GOT3 (cell line): ENCODE data around the gene GCNT2.
"Not testable (repeated sequence)": the region's sequence is repeated elsewhere in the genome, so short reads cannot be mapped to it uniquely, and the experiment has no call there.

Source experiments
- DNase-seq: peaks from one replicate; lab custom pipeline; 2025; ENCODE audit warnings: mixed read lengths; lab: John Stamatoyannopoulos, UW

The GCNT2 gene

DNA sequence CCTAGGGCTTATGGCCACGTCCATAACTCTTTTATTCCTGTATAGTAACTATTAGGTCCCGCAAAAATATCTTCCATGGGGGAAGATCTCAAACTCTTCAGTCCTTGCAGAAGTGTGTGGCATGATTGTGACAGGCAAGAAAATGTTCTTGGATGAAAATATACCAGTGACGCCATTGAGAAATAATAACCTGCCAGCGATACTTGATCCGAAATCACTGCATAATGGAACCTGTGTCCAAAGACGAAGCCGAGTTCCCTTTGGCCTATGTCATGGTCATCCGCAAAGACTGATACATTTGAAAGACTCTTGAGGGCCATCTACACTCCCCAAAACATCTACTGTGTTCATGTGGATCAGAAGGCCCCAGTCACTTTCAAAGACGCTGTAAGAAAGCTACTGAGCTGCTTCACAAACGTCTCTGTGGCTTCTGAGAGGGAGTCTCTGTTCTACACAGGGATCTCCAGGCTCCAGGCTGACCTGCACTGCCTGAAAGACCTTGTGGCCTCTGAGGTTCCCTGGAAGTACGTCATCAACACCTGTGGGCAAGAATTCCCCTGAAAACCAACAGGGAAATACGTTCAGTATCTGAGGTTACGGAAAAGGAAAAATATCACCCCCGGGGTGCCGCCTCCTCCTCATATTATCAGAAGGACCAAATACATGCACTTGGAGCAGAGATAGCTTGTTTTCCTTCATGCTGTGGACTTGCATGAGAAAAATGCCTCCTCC lies 6.9 kb upstream of the GCNT2 start:
- DNase-seq = no peak

GRCh38 chr6:10516953-10517352 lies 4.2 kb upstream of the GCNT2 start:
- no peak for DNase-seq

- no peak for DNase-seq
Measured at GRCh38 chr6:10518557-10519407, 2.4 kb upstream of the GCNT2 start.

DNA sequence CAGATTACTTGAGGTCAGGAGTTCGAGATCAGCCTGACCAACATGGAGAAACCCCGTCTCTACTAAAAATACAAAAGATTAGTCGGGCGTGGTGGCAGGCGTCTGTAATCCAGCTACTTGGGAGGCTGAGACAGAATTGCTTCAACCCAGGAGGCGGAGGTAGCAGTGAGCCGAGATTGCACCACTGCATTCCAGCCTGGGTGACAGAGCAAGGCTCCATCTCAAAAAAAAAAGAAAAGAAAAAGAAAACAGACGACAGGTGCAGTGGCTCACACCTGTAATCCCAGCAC lies 1.8 kb upstream of the GCNT2 start:
- DNase-seq = not testable (repeated sequence)

DNA sequence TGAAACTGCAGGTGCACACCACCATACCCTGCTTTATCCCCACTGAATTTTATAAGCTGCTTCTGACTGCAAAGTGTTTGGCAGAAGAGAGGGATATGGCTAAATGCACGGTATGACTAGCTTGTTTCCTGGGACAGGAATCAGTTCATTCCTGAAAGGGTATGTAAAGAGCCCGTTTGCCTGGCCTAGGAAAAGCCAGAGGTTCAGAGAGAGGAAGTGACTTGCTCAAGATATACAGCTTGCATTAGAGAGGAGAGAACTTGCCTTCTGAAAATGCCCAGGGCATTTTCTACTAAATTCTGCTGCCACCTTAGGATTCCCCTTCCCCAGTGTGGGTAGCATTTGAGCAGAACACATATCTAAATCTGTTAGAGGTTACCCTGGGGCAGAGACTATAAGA lies 683 bp upstream of the GCNT2 start:
- no peak for DNase-seq

DNA sequence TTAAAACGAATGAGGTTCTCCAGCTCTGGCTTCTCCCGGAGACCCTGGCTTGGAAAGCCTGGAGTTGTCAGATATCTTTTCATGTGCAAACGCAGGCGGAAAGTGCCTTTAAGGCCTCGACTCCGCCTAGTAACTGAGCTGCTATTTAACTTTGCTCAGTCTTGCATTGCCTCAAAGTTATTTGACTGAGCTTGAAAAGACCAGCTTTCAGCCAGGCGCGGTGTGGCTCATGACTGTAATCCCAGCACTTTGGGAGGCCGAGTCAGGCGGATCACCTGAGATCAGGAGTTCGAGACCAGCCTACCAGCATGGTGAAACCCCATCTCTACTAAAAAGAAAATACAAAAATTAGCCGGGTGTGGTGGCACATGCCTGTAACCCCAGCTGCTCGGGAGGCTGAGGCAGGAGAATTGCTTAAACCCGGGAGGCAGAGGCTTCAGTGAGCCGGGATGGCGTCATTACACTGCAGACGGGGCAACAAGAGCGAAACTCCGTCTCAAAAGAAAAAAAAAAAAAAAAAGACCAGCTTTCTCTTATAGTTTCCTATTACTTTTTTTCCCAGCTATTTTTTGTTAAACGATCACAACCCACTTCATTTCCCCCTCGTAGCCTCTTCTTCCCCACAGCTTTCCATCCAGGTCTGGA lies 1.9 kb downstream of the GCNT2 start:
- DNase-seq = no peak

- no peak for DNase-seq
Measured at GRCh38 chr6:10526156-10526555, 5.0 kb downstream of the GCNT2 start.

DNA sequence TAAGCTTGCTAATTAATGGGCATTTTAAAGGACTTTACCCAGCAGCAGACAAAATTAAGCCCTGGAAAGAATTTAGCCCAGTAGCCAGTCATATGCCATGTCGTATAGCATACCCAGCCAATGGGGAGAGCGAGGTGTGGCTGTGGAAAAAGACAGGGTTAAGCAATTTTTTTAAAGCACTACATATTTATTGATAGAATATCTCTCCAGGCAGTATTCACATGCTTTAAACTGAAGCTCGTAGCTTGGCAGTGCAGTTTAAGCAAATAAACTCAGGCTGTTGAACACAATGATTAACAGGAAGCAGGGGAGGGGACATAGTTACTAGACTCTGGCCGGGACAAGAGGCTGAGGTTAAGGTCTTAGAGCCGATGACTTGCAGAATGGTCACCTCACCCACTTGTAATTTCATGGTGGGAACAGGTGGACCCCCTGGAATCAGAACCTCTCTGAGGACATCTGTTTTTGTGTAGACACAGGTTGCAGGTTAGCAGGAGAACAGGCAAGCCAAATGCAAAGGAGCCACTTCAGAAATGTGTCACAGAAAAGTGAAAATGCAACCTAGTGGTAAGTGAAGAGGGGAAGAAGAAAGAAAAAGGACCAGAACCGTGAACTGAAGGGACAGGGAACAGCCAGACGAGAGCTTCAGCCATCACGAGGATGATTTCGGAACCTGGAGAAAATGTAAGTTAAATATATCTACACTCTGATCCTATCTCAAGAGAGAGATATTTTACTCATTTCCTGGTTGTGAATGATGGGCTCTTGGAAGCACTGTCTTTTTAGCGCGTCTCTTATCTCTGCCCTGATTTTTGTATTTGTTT lies 7.2 kb downstream of the GCNT2 start:
- DNase-seq = no peak

DNA sequence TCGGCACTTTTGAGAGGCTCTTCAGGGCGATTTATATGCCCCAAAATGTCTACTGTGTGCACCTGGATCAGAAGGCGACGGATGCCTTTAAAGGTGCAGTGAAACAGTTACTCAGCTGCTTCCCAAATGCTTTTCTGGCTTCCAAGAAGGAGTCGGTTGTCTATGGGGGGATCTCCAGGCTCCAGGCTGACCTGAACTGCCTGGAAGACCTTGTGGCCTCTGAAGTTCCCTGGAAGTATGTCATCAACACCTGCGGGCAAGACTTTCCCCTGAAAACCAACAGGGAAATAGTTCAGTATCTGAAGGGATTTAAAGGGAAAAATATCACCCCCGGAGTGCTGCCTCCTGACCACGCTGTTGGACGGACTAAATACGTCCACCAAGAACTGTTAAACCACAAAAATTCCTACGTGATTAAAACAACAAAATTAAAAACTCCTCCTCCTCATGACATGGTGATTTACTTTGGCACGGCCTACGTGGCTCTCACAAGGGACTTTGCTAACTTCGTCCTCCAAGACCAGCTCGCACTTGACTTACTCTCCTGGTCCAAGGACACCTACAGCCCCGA lies 8.2 kb downstream of the GCNT2 start:
- no peak for DNase-seq

- not testable (repeated sequence) for DNase-seq
Measured at GRCh38 chr6:10529828-10530374, 8.8 kb downstream of the GCNT2 start.

- no peak for DNase-seq
Measured at GRCh38 chr6:10531503-10531902, 10.4 kb downstream of the GCNT2 start.

DNA sequence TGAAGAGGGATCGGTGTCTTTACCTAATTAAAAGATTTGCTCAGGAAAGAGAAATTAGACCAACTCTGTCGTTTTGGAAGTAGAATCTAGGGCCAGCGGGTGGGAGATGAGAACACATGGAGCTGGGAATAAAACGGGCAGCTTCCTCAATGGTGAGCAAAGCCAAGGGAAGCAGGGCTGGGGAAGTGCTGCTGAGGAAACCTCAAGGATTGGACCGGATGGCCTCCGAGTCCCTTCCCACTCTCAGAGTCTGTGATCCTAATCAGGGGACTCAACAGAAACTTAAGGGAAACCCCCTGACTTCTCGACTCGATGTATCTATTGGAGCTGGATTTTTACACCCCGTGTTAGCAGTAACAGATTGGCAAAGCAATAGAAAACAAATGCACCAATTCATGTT lies 10.8 kb downstream of the GCNT2 start:
- DNase-seq = no peak

DNA sequence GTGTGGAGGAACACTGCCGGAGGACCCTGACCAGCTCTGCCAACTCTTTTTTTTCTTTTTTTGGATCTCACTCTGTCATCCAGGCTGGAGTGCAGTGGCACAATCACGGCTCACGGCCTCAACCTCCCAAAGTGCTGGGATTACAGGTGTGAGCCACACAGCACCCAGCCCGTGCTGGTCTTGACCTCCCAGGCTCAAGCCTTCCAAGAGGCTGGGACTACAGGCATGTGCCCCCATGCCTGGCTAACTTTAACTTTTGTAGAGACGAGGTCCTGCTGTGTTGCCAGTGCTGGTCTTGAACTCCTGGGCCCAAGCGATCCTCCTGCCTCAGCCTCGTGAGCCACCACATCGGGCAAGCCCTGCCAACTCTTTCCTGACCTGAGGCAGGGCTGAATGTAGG lies 11.2 kb downstream of the GCNT2 start:
- DNase-seq = no peak

GRCh38 chr6:10534419-10534762 lies 13.2 kb downstream of the GCNT2 start:
- DNase-seq = no peak

DNA sequence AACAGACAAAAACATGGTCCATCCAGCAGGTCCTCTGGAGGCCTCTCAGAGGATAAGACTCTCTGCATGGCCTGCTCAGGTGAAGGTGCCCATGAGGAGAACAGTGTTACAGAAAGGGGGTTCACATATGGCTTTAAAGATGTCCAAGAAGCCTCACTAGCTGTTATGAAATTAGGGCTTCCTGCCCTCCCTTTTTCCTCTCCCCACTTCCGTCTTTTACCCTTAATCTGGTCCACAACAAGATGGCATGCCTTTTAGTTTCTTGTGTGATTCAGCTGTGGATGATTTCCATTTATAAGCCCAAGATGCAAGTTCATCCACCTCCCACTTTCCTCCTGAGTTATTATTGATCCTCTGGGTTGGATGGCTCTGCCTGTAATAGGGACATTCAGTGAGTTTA lies 14.0 kb downstream of the GCNT2 start:
- DNase-seq = no peak

DNA sequence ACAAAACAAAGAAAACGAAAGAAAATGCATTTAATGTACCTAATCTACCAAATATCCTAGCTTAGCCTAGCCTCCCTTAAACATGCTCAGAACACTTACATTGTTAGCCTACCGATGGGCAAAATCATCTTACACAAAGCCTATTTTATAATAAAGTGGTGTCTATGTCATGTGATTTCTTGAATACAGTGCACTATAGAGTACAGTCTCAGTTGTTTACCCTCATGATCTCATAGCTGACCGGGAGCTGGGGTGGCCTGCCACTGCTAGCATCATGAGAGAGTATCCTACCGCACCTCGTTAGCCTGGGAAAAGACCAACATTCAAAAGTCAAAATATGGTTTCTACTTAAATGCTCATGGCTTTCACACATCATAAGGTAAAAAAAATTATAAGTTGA lies 16.6 kb downstream of the GCNT2 start:
- DNase-seq = no peak

DNA sequence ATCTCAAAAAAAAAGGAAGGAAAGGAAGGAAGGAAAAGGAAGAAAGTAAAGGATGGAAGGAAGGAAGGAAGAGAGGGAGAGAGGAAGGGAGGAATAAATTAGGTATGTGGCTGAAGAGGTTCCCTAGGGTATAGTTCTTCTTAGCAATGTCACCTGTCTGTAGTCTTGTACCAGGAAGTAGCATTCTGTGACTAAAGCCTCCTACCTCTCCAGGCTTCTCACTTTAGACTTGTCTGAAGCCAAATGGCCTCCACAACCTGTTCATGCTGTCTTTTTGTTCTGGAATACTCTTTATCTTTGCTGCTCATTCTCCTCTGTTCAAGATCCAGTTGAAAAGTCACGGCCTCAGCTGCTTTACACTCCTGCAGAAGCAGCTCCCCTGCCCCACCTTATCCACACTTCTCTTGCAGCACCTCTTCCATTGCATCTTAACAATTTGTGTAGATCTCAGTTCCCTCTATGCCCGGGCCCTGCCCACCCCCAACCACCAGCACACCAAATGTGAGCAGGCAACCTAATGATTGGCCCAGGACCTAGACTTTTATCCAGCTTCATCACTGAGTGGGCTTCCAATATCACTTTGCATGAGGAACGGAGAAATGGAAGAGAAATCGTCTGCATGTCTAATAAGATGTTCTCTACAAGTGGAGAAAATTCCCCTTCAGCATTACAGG lies 19.1 kb downstream of the GCNT2 start:
- DNase-seq = no peak

DNA sequence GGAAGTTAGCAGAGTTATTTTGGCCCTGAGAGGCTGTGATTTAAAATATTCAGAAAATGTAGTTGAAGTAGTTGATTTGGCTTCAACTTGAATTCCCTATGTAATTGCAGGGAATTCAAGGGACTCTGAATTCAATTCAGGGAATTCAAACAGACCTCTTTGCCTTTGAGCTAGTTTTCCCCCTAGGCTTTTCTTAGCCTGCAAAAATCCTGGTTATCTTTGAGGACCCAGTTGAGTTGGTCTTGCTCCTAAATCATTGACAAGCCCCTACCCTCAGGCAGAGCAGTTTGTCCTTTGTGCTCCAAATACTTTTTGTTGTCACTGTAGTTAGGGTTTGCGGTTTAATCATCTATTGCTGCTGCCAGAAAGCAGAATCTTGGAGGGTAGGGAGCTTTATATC lies 20.4 kb downstream of the GCNT2 start:
- no peak for DNase-seq

GRCh38 chr6:10542213-10542612 lies 21.1 kb downstream of the GCNT2 start:
- no peak for DNase-seq

DNA sequence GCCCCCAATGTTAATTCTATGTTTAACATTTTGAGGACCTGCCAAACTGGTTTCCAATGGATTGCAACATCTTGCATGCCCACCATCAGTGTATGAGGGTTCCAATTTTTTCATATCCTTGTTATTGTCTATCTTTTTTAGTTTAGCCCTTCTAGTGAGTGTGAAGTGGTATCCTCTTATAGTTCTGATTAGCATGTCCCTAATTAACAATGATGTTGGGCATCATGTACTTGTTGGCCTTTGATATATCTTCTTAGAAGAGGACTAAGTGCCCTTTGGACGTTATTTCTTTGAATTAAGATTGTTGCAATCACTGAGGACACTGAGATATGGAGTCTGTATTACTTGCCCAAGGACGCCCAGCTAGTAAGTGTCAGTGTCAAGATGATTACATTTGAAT lies 22.3 kb downstream of the GCNT2 start:
- DNase-seq = no peak

DNA sequence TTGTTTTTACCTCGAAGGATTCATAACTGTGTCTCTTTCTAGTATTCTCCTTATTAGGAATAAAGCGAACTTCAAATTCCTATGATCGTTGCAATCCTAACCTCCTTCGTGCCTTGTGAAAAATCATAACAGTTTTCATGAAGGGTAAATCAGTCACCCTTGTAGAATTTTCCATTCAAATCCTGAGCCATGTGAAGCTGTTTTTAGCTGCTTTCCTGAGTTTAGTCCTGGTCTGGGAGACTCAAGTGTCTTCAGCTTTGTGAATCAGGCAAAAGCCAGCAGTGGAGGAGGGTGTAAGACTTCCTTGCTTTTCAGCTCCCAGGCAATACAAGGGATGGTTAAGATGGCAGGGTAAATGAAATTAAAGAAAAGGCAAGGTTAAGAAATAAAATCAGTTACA lies 24.3 kb downstream of the GCNT2 start:
- DNase-seq = no peak
